ENCODE measurements around the gene CHN1.
A peak's percentile ranks its signal among the peaks of the same experiment; 100 is the strongest.

The CHN1 gene

GRCh38 chr2:175004980-175005732, at the start of gene CHN1:
TSS of gene CHN1 (minus strand) at chr2:175005381. CDS start at chr2:175004912, 469 bp downstream.
- DNase-seq = peak; percentile 61

GRCh38 chr2:175054340-175054739, 49.2 kb upstream of the CHN1 start:
- DNase-seq = no peak

GRCh38 chr2:175049661-175050060, 44.5 kb upstream of the CHN1 start:
- no peak for DNase-seq

GRCh38 chr2:175048275-175048674, 43.1 kb upstream of the CHN1 start:
- DNase-seq = no peak

GRCh38 chr2:175039490-175039889, 34.3 kb upstream of the CHN1 start:
- DNase-seq = no peak

- DNase-seq = no peak
These were observed 33.9 kb upstream of the CHN1 start for GRCh38 chr2:175039031-175039430.

- DNase-seq = no peak
These were observed 32.8 kb upstream of the CHN1 start for GRCh38 chr2:175037941-175038340.

- peak; percentile 41 for DNase-seq
These were observed 31.4 kb upstream of the CHN1 start for GRCh38 chr2:175036582-175037018.

- no peak for DNase-seq
These were observed 30.6 kb upstream of the CHN1 start for GRCh38 chr2:175035806-175036205.

- DNase-seq = no peak
These were observed 29.5 kb upstream of the CHN1 start for GRCh38 chr2:175034716-175035115.

GRCh38 chr2:175030380-175031271, 25.4 kb upstream of the CHN1 start:
- no peak for DNase-seq

- no peak for DNase-seq
These were observed 22.6 kb upstream of the CHN1 start for GRCh38 chr2:175027755-175028154.

GRCh38 chr2:175026385-175026784, 21.2 kb upstream of the CHN1 start:
- no peak for DNase-seq

- no peak for DNase-seq
These were observed 20.8 kb upstream of the CHN1 start for GRCh38 chr2:175025946-175026345.

- no peak for DNase-seq
These were observed 20.1 kb upstream of the CHN1 start for GRCh38 chr2:175025233-175025632.

GRCh38 chr2:175022923-175023322, 17.7 kb upstream of the CHN1 start:
- DNase-seq = no peak

GRCh38 chr2:175019566-175020327, 14.6 kb upstream of the CHN1 start:
- no peak for DNase-seq

GRCh38 chr2:175017618-175018414, 12.6 kb upstream of the CHN1 start:
- DNase-seq = no peak

GRCh38 chr2:175015340-175015739, 10.2 kb upstream of the CHN1 start:
- DNase-seq = no peak

- DNase-seq = no peak
These were observed 7.3 kb upstream of the CHN1 start for GRCh38 chr2:175012516-175012915.

GRCh38 chr2:175011505-175011904, 6.3 kb upstream of the CHN1 start:
- DNase-seq = no peak

GRCh38 chr2:175010848-175011254, 5.7 kb upstream of the CHN1 start:
- DNase-seq = no peak
